Measurements from ENCODE around the gene PYGB.

Gene PYGB

GRCh38 chr20:25247956-25248785 is at the start of gene PYGB:
PYGB (plus strand) TSS chr20:25248085; CDS start chr20:25248179, 94 bp downstream.
- DNase-seq = peak; percentile 87

GRCh38 chr20:25198663-25199383 is 49.1 kb upstream of the PYGB start:
- DNase-seq = no peak

GRCh38 chr20:25199473-25200260 is 48.2 kb upstream of the PYGB start:
- DNase-seq = no peak

- DNase-seq = no peak
These were observed 44.8 kb upstream of the PYGB start for GRCh38 chr20:25203089-25203488.

- no peak for DNase-seq
These were observed 44.0 kb upstream of the PYGB start for GRCh38 chr20:25203871-25204320.

GRCh38 chr20:25204550-25205276 is 43.2 kb upstream of the PYGB start:
- DNase-seq = no peak

- DNase-seq = no peak
These were observed 42.4 kb upstream of the PYGB start for GRCh38 chr20:25205277-25206062.

- no peak for DNase-seq
These were observed 41.9 kb upstream of the PYGB start for GRCh38 chr20:25206063-25206403.

GRCh38 chr20:25206548-25206947 is 41.3 kb upstream of the PYGB start:
- DNase-seq = no peak

- no peak for DNase-seq
These were observed 40.5 kb upstream of the PYGB start for GRCh38 chr20:25207149-25207959.

GRCh38 chr20:25207960-25208534 is 39.8 kb upstream of the PYGB start:
- DNase-seq = no peak

GRCh38 chr20:25209400-25209799 is 38.5 kb upstream of the PYGB start:
- no peak for DNase-seq

GRCh38 chr20:25209911-25210310 is 38.0 kb upstream of the PYGB start:
- DNase-seq = no peak

- no peak for DNase-seq
These were observed 36.6 kb upstream of the PYGB start for GRCh38 chr20:25211273-25211672.

- DNase-seq = no peak
These were observed 35.6 kb upstream of the PYGB start for GRCh38 chr20:25212242-25212641.

- DNase-seq = no peak
These were observed 34.1 kb upstream of the PYGB start for GRCh38 chr20:25213566-25214425.

- no peak for DNase-seq
These were observed 33.5 kb upstream of the PYGB start for GRCh38 chr20:25214426-25214790.

GRCh38 chr20:25214819-25215218 is 33.1 kb upstream of the PYGB start:
- no peak for DNase-seq

GRCh38 chr20:25215521-25215920 is 32.4 kb upstream of the PYGB start:
- DNase-seq = no peak
